IMR-90 (cell line): Measurements from ENCODE around the gene MOB3B. TPM values are rescaled to one million over a fixed set of nuclear protein-coding genes. Genes with fewer than 3 reads are reported as not detected.

Experiments used
- ATAC-seq: fragments of 200-7000 bp; cut with Tn5 transposase; 2 replicates; pipeline ENCODE4 v1.9.1; 2020; ENCODE audit warnings: low read depth, mild to moderate bottlenecking, moderate library complexity
- BruUV-seq: library from RNA; stranded (reverse); fragments of 400-500 nt; replicated peaks from 2 replicates; lab custom pipeline; 2021; lab: Mats Ljungman, UMichigan
- CTCF ChIA-PET: fragments of 300-600 bp; formaldehyde crosslinking; extraction: SDS; loops from one replicate; lab custom pipeline; 2021; ENCODE audit warnings: antibody characterized with exemption; lab: Yijun Ruan, JAX
- POLR2A ChIA-PET: fragments of 300-600 bp; sonication (Branson Sonifier 250); formaldehyde crosslinking; loops from one replicate; lab custom pipeline; 2022; ENCODE audit warnings: antibody characterized with exemption; ENCODE audit not compliant: unreplicated experiment; lab: Charles Lee
- DNase-seq: peaks from one replicate; pipeline ENCODE4 v3.0.0; 2013
- H2AFZ ChIP-seq: replicated peaks from 2 replicates; pipeline ENCODE3; 2013; ENCODE audit warnings: low read length, mild to moderate bottlenecking; ENCODE audit not compliant: poor library complexity
- H2AK5ac ChIP-seq: 2 replicates; pipeline ENCODE4 v1.6.1; 2013; ENCODE audit warnings: low read depth, low read length, inconsistent platforms
- H2AK9ac ChIP-seq: replicated peaks from 2 replicates; pipeline ENCODE3; 2013; ENCODE audit warnings: mild to moderate bottlenecking, low read depth, low read length, moderate library complexity; ENCODE audit not compliant: poor library complexity
- H2BK120ac ChIP-seq: 2 replicates; pipeline ENCODE4 v1.6.1; 2013; ENCODE audit warnings: low read depth, low read length, inconsistent platforms
- H2BK15ac ChIP-seq: 3 replicates; pipeline ENCODE4 v1.6.1; 2013; ENCODE audit warnings: low read depth, low read length, inconsistent platforms
- H2BK20ac ChIP-seq: 2 replicates; pipeline ENCODE4 v1.6.1; 2013; ENCODE audit warnings: low read depth, mild to moderate bottlenecking, inconsistent platforms, low read length, moderate library complexity
- H2BK5ac ChIP-seq: 2 replicates; pipeline ENCODE4 v1.6.1; 2013; ENCODE audit warnings: mild to moderate bottlenecking, low read depth, low read length, inconsistent platforms; ENCODE audit not compliant: poor library complexity, severe bottlenecking
- H3K14ac ChIP-seq: replicated peaks from 2 replicates; pipeline ENCODE4 v1.6.1; 2013; ENCODE audit warnings: low read depth, low read length, inconsistent platforms
- H3K18ac ChIP-seq: 2 replicates; pipeline ENCODE4 v1.6.1; 2013; ENCODE audit warnings: low read depth, low read length, control low read depth
- H3K23ac ChIP-seq: 2 replicates; pipeline ENCODE4 v1.6.1; 2013; ENCODE audit warnings: low read depth, low read length, inconsistent platforms
- H3K27ac ChIP-seq: 2 replicates; pipeline ENCODE4 v1.5.1; 2013; ENCODE audit warnings: mild to moderate bottlenecking, control low read depth, low read length; ENCODE audit not compliant: insufficient read depth
- H3K27me3 ChIP-seq: 2 replicates; pipeline ENCODE4 v1.6.1; 2013; ENCODE audit warnings: low read length; ENCODE audit not compliant: control insufficient read depth, insufficient read depth
- H3K36me3 ChIP-seq: 2 replicates; pipeline ENCODE4 v1.6.1; 2013; ENCODE audit warnings: low read length, mixed read lengths; ENCODE audit not compliant: control insufficient read depth, insufficient read depth
- H3K4ac ChIP-seq: 2 replicates; pipeline ENCODE4 v1.6.1; 2013; ENCODE audit warnings: low read depth, low read length, inconsistent platforms
- H3K4me1 ChIP-seq: 2 replicates; pipeline ENCODE4 v1.6.1; 2013; ENCODE audit warnings: low read length, mixed read lengths; ENCODE audit not compliant: control insufficient read depth, insufficient read depth
- H3K4me2 ChIP-seq: 2 replicates; pipeline ENCODE4 v1.6.1; 2013; ENCODE audit warnings: low read depth, mild to moderate bottlenecking, control low read depth, low read length, moderate library complexity
- H3K4me3 ChIP-seq: 2 replicates; pipeline ENCODE4 v1.5.1; 2013; ENCODE audit warnings: low read depth, mild to moderate bottlenecking, control low read depth, low read length, moderate library complexity; ENCODE audit not compliant: insufficient read depth
- H3K56ac ChIP-seq: 2 replicates; pipeline ENCODE4 v1.6.1; 2013; ENCODE audit warnings: low read length, inconsistent platforms; ENCODE audit not compliant: insufficient read depth; ENCODE audit errors: extremely low read depth
- H3K79me1 ChIP-seq, 2 experiments: 2 replicates each; pipeline ENCODE4 v1.6.1; 2013; ENCODE audit warnings: low read length in 2 of 2, inconsistent platforms in 1 of 2, low read depth in 1 of 2
- H3K9ac ChIP-seq: 2 replicates; pipeline ENCODE4 v1.6.1; 2013; ENCODE audit warnings: low read depth, low read length, control low read depth
- H3K9me1 ChIP-seq: 2 replicates; pipeline ENCODE4 v1.6.1; 2013; ENCODE audit warnings: low read length, inconsistent platforms; ENCODE audit not compliant: insufficient read depth
- H3K9me3 ChIP-seq: 2 replicates; pipeline ENCODE4 v1.6.1; 2013; ENCODE audit warnings: low read length; ENCODE audit not compliant: control insufficient read depth, insufficient read depth
- H4K20me1 ChIP-seq: 2 replicates; pipeline ENCODE4 v1.6.1; 2013; ENCODE audit warnings: low read length, inconsistent platforms; ENCODE audit not compliant: insufficient read depth
- H4K5ac ChIP-seq: 2 replicates; pipeline ENCODE4 v1.6.1; 2013; ENCODE audit warnings: mild to moderate bottlenecking, low read depth, low read length, control low read depth
- H4K8ac ChIP-seq, 2 experiments: 2 replicates each; pipeline ENCODE4 v1.6.1; 2013; ENCODE audit warnings: low read depth in 2 of 2, low read length in 2 of 2, control low read depth in 1 of 2, inconsistent platforms in 1 of 2
- H4K91ac ChIP-seq: 2 replicates; pipeline ENCODE4 v1.6.1; 2013; ENCODE audit warnings: low read depth, low read length, inconsistent platforms; ENCODE audit not compliant: insufficient read depth
- CEBPB ChIP-seq: IDR thresholded peaks from 2 replicates; pipeline ENCODE4 v1.6.1; 2012; ENCODE audit warnings: low read depth, low read length, improper control_type of control experiment
- MAZ ChIP-seq: IDR thresholded peaks from 2 replicates; pipeline ENCODE4 v1.6.1; 2012; ENCODE audit warnings: low read depth, mild to moderate bottlenecking, low read length, improper control_type of control experiment, moderate library complexity, borderline replicate concordance
- POLR2A ChIP-seq: IDR thresholded peaks from 2 replicates; pipeline ENCODE4 v1.6.1; 2012; ENCODE audit warnings: mild to moderate bottlenecking, low read depth, low read length
- RAD21 ChIP-seq: IDR thresholded peaks from 2 replicates; pipeline ENCODE4 v1.6.1; 2012; ENCODE audit warnings: low read length, improper control_type of control experiment
- RCOR1 ChIP-seq: IDR thresholded peaks from 2 replicates; pipeline ENCODE4 v1.6.1; 2012; ENCODE audit warnings: mild to moderate bottlenecking, low read length, improper control_type of control experiment; ENCODE audit not compliant: insufficient replicate concordance
- RFX5 ChIP-seq: IDR thresholded peaks from 2 replicates; pipeline ENCODE4 v1.8.0; 2012; ENCODE audit warnings: low read depth, mild to moderate bottlenecking, low read length, moderate library complexity
- USF2 ChIP-seq: fragments of 150-350 bp; IDR thresholded peaks from 2 replicates; pipeline ENCODE4 v1.6.1; 2017; ENCODE audit warnings: mild to moderate bottlenecking, antibody characterized with exemption, low read length, low read depth
- WGBS, 2 experiments: methylation state at CpG; one replicate each; pipeline versions ENCODE4 v1.1.5 to v1.1.7; 2013; ENCODE audit warnings: missing lambda C conversion rate in 2 of 2; ENCODE audit not compliant: insufficient read length in 1 of 2; ENCODE audit errors: extremely low coverage in 2 of 2; 5-methylcytosine and 5-hydroxymethylcytosine counted together
- dilution Hi-C: fragments of 300-500 bp; cut with HindIII; formaldehyde crosslinking; loops from one replicate; pipeline ENCODE4 v1.14.3; 2018; ENCODE audit warnings: low sequenced_read_pairs; ENCODE audit not compliant: unreplicated experiment
- in situ Hi-C: fragments of 300-500 bp; cut with MboI; formaldehyde crosslinking; loops from 3 replicates; pipeline ENCODE4 v1.14.3; 2019; ENCODE audit warnings: low sequenced_read_pairs, inconsistent platforms, mixed read lengths
- intact Hi-C: fragments of 100-400 bp; cut with micrococcal nuclease; formaldehyde crosslinking; loops from 2 replicates; pipeline ENCODE4 v1.10.0; 2022
- polyA plus RNA-seq, 3 experiments: library from polyadenylated mRNA; depleted of rRNA; stranded (reverse); fragments of >200 nt; gene quantifications; 2 replicates each; pipeline ENCODE4 v1.2.3, GENCODE V29; 2012; ENCODE audit warnings: low replicate concordance in 1 of 3
- total RNA-seq: library from RNA; depleted of rRNA; stranded (reverse); fragments of >200 nt; gene quantifications from 2 replicates; pipeline ENCODE4 v1.2.3, GENCODE V29; 2012

MOB3B gene
- total and polyA plus RNA-seq, 2 of the 4 experiments (the other 2 are of a cell fraction): under 0.01 to 0.02 TPM

- BruUV-seq: no TSS peak
- Histone ChIP-seq H3K9me1 (no peaks in the 10 kb centered on the region), H2BK120ac (no peak overlapping the region)
Measured at GRCh38 chr9:27447031-27447683, 82.5 kb downstream of the MOB3B start.

More at GRCh38 chr9:27447031-27447683, 82.5 kb downstream of the MOB3B start:
- no peak overlapping the region for H2BK15ac ChIP-seq
- H2AFZ ChIP-seq: no peak overlapping the region
- in situ Hi-C loops (no loop called here), intact Hi-C loops (no loop called here), dilution Hi-C loops (no loop called here)
- DNase-seq: no peak
- no peak overlapping the region for H3K9ac ChIP-seq
- H3K79me1 ChIP-seq: no peaks in the 10 kb centered on the region
- no peak overlapping the region for H3K4me2 ChIP-seq
- POLR2A ChIA-PET: no interaction called here
- TF ChIP-seq RFX5 (no peak), USF2 (no peak), POLR2A (no peak), MAZ (no peak), RAD21 (no peak), CEBPB (no peak), RCOR1 (no peak)
- no peaks in the 10 kb centered on the region for H3K36me3 ChIP-seq
- no peak overlapping the region for H2BK5ac ChIP-seq
- H3K4me3 ChIP-seq: no peak overlapping the region
- H4K5ac ChIP-seq: no peak overlapping the region
- no peak overlapping the region for H2AK5ac ChIP-seq
- no peaks in the 10 kb centered on the region for H3K9me3 ChIP-seq
- CTCF ChIA-PET: no interaction called here
- H2BK20ac ChIP-seq: no peak overlapping the region
- H4K8ac ChIP-seq: no peak overlapping the region
- no peak overlapping the region for H2AK9ac ChIP-seq
- H3K27me3 ChIP-seq: no peaks in the 10 kb centered on the region
- no peak for ATAC-seq
- no peak overlapping the region for H4K91ac ChIP-seq
- H3K4me1 ChIP-seq: no peaks in the 10 kb centered on the region
- no peak overlapping the region for H3K4ac ChIP-seq
- no peak overlapping the region for H3K56ac ChIP-seq
- H3K23ac ChIP-seq: no peak overlapping the region
- no peak overlapping the region for H3K14ac ChIP-seq
- whole genome bisulfite sequencing, 2 experiments: 0% methylated on average over 1 of the region's 5 CpGs; no CpG with 5 or more reads in 1 of the 2 experiments
- no peaks in the 10 kb centered on the region for H4K20me1 ChIP-seq
- H3K27ac ChIP-seq: no peak overlapping the region
- H3K18ac ChIP-seq: no peak overlapping the region
